H1 (cell line): ENCODE measurements around the gene PTH2R. TPM values are rescaled to one million over a fixed set of nuclear protein-coding genes. Genes with fewer than 3 reads are reported as not detected.

Experiments used
- ASH2L ChIP-seq: fragments of 200-600, 300-600 bp; sonication (generic); IDR thresholded peaks from one replicate; pipeline ENCODE4 v1.7.1; 2017; ENCODE audit warnings: low read length
- BRCA1 ChIP-seq: IDR thresholded peaks from 2 replicates; pipeline ENCODE4 v1.6.1; 2012; ENCODE audit warnings: low read depth, low read length, improper control_type of control experiment
- CBX8 ChIP-seq: fragments of 300-800, 300-1000 bp; sonication (generic); IDR thresholded peaks from 2 replicates; pipeline ENCODE4 v1.7.1; 2016; ENCODE audit warnings: low read depth, low read length, borderline replicate concordance
- CTBP2 ChIP-seq: IDR thresholded peaks from 2 replicates; pipeline ENCODE4 v1.7.0; 2011; ENCODE audit warnings: borderline replicate concordance, mild to moderate bottlenecking, moderate library complexity, mixed read lengths, low read length; ENCODE audit not compliant: insufficient read depth, insufficient read length
- KDM5A ChIP-seq: fragments of 200-600 bp; IDR thresholded peaks from 2 replicates; pipeline ENCODE4 v1.7.1; 2012; ENCODE audit warnings: mild to moderate bottlenecking, low read length, inconsistent platforms, mixed read lengths
- NANOG ChIP-seq: IDR thresholded peaks from 2 replicates; pipeline ENCODE4 v1.6.1; 2011; ENCODE audit warnings: low read length, low read depth, mild to moderate bottlenecking, inconsistent platforms; ENCODE audit not compliant: insufficient read depth, poor library complexity, severe bottlenecking
- PHF8 ChIP-seq: fragments of 200-600 bp; sonication (generic); conservative IDR thresholded peaks from 2 replicates; pipeline ENCODE4 v1.7.1; 2012; ENCODE audit warnings: low read depth, mild to moderate bottlenecking, inconsistent platforms, low read length, moderate library complexity
- RAD21 ChIP-seq, 2 experiments: IDR thresholded peaks in 1 of 2; conservative IDR thresholded peaks in 1 of 2; 2 replicates each; pipeline ENCODE4 v1.6.1; 2011; ENCODE audit warnings: low read depth in 2 of 2, low read length in 2 of 2, improper control_type of control experiment in 1 of 2, inconsistent platforms in 1 of 2, mild to moderate bottlenecking in 1 of 2, moderate library complexity in 1 of 2
- RFX5 ChIP-seq: IDR thresholded peaks from 2 replicates; pipeline ENCODE4 v1.6.1; 2011; ENCODE audit warnings: low read depth, low read length, improper control_type of control experiment, borderline replicate concordance
- SP4 ChIP-seq: IDR thresholded peaks from 2 replicates; pipeline ENCODE4 v1.6.1; 2012; ENCODE audit warnings: low read length, inconsistent platforms
- TBP ChIP-seq: IDR thresholded peaks from 2 replicates; pipeline ENCODE4 v1.6.1; 2011; ENCODE audit warnings: low read depth, low read length, improper control_type of control experiment
- polyA plus RNA-seq, 7 experiments: library from polyadenylated mRNA; depleted of rRNA in 3 of 7; stranded (reverse) in 5 of 7; unstranded in 2 of 7; fragments of >200 nt in 5 of 7; fragments of 200-250 nt in 2 of 7; gene quantifications; 1 replicate in 5 of 7; 2 replicates in 1 of 7; 4 replicates in 1 of 7; pipeline versions ENCODE4 v1.2.1 to v1.2.3, GENCODE V29; 2011 to 2013; ENCODE audit warnings: missing spikeins in 2 of 7, mixed read lengths in 2 of 7
- total RNA-seq: library from RNA; stranded (reverse); fragmentation: NEBNext Ultra II Directional; extraction: Animal tissue kit (Norgen Biotek cat#: 25700); gene quantifications from 2 replicates; pipeline ENCODE4 v1.2.1, GENCODE V29; 2021
- TF ChIP-seq, protein P1 (sequence below): fragments of 300-600 bp; sonication (generic); IDR thresholded peaks from 2 replicates; pipeline ENCODE4 v1.7.1; 2012; ENCODE audit warnings: low read length, moderate library complexity, mild to moderate bottlenecking, inconsistent platforms; ENCODE audit not compliant: insufficient replicate concordance

The PTH2R gene
- total and polyA plus RNA-seq, 2 of the 8 experiments (the other 6 are each of a cell fraction or from before 2014, with no cell fraction given): 0.19 to 0.38 TPM

DNA sequence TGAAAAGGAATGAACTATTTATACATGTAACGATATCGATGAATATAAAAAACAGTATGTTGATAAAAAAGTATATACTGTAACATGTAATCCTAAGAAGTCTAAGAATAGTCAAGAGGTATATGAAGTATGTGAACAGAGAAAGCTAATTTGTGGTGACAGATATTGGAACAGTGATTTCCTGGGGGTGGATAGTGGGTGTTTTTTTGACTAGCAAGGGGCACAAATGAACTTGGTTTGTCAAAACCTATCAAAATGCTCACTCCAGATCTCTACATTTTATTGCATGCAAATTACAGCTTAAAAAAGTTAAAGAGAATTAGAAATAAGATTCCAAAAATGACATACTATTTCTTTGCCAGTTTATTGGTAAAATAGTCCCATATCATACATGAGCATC is 35.4 kb downstream of the PTH2R start (continued):
- TF ChIP-seq, protein P1, sequence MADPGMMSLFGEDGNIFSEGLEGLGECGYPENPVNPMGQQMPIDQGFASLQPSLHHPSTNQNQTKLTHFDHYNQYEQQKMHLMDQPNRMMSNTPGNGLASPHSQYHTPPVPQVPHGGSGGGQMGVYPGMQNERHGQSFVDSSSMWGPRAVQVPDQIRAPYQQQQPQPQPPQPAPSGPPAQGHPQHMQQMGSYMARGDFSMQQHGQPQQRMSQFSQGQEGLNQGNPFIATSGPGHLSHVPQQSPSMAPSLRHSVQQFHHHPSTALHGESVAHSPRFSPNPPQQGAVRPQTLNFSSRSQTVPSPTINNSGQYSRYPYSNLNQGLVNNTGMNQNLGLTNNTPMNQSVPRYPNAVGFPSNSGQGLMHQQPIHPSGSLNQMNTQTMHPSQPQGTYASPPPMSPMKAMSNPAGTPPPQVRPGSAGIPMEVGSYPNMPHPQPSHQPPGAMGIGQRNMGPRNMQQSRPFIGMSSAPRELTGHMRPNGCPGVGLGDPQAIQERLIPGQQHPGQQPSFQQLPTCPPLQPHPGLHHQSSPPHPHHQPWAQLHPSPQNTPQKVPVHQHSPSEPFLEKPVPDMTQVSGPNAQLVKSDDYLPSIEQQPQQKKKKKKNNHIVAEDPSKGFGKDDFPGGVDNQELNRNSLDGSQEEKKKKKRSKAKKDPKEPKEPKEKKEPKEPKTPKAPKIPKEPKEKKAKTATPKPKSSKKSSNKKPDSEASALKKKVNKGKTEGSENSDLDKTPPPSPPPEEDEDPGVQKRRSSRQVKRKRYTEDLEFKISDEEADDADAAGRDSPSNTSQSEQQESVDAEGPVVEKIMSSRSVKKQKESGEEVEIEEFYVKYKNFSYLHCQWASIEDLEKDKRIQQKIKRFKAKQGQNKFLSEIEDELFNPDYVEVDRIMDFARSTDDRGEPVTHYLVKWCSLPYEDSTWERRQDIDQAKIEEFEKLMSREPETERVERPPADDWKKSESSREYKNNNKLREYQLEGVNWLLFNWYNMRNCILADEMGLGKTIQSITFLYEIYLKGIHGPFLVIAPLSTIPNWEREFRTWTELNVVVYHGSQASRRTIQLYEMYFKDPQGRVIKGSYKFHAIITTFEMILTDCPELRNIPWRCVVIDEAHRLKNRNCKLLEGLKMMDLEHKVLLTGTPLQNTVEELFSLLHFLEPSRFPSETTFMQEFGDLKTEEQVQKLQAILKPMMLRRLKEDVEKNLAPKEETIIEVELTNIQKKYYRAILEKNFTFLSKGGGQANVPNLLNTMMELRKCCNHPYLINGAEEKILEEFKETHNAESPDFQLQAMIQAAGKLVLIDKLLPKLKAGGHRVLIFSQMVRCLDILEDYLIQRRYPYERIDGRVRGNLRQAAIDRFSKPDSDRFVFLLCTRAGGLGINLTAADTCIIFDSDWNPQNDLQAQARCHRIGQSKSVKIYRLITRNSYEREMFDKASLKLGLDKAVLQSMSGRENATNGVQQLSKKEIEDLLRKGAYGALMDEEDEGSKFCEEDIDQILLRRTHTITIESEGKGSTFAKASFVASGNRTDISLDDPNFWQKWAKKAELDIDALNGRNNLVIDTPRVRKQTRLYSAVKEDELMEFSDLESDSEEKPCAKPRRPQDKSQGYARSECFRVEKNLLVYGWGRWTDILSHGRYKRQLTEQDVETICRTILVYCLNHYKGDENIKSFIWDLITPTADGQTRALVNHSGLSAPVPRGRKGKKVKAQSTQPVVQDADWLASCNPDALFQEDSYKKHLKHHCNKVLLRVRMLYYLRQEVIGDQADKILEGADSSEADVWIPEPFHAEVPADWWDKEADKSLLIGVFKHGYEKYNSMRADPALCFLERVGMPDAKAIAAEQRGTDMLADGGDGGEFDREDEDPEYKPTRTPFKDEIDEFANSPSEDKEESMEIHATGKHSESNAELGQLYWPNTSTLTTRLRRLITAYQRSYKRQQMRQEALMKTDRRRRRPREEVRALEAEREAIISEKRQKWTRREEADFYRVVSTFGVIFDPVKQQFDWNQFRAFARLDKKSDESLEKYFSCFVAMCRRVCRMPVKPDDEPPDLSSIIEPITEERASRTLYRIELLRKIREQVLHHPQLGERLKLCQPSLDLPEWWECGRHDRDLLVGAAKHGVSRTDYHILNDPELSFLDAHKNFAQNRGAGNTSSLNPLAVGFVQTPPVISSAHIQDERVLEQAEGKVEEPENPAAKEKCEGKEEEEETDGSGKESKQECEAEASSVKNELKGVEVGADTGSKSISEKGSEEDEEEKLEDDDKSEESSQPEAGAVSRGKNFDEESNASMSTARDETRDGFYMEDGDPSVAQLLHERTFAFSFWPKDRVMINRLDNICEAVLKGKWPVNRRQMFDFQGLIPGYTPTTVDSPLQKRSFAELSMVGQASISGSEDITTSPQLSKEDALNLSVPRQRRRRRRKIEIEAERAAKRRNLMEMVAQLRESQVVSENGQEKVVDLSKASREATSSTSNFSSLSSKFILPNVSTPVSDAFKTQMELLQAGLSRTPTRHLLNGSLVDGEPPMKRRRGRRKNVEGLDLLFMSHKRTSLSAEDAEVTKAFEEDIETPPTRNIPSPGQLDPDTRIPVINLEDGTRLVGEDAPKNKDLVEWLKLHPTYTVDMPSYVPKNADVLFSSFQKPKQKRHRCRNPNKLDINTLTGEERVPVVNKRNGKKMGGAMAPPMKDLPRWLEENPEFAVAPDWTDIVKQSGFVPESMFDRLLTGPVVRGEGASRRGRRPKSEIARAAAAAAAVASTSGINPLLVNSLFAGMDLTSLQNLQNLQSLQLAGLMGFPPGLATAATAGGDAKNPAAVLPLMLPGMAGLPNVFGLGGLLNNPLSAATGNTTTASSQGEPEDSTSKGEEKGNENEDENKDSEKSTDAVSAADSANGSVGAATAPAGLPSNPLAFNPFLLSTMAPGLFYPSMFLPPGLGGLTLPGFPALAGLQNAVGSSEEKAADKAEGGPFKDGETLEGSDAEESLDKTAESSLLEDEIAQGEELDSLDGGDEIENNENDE: no peak
- TF ChIP-seq CBX8: no peak
- TF ChIP-seq TBP: no peak
- TF ChIP-seq CTBP2: no peak
- no peak for TF ChIP-seq ASH2L
- TF ChIP-seq NANOG: no peak
- no peak for TF ChIP-seq RAD21 (IDR thresholded peaks at IDR 0.05 in 1 of 2, conservative IDR thresholded peaks at IDR 0.05 in 1 of 2; ENCODE audit: low read depth in 2 of 2, low read length in 2 of 2)
- TF ChIP-seq BRCA1: no peak
- no peak for TF ChIP-seq PHF8
- no peak for TF ChIP-seq KDM5A
- no peak for TF ChIP-seq RFX5
- TF ChIP-seq SP4: no peak
